Hepatic stellate cell (primary cell): Measurements from ENCODE around the gene USP37.
A peak's percentile ranks its signal among the peaks of the same experiment; 100 is the strongest.

Experiments
- DNase-seq: peaks from one replicate; pipeline ENCODE4 v3.0.0; 2011; ENCODE audit warnings: low spot score

USP37 gene

DNA sequence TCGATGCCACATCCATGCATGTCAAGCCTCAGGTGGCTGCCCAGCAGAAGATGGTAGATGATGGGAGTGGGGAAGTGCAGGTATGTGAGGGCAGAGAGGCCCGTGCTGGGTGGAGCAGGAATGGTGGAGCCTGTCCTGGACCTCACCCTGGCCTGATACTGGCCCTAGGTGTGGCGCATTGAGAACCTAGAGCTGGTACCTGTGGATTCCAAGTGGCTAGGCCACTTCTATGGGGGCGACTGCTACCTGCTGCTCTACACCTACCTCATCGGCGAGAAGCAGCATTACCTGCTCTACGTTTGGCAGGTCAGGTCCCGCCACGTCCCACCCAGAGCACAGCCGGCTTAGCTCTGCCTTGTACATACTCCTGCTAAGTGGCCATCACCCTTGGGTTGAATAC lies 136.3 kb downstream of the USP37 start:
- no peak for DNase-seq

DNA sequence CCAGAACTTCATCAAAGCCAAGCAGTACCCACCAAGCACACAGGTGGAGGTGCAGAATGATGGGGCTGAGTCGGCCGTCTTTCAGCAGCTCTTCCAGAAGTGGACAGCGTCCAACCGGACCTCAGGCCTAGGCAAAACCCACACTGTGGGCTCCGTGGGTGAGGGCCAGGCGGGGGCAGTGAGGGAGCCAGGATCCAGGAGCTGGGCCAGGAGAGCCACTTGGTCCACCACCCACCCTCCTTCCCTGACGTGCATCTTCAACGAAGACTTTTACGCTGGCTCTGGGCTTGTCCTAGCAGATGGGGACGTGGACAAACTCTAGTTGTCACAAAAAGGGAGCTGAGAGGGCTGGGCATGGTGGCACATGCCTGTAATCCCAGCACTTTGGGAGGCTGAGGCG lies 137.4 kb downstream of the USP37 start:
- DNase-seq: no peak

DNA sequence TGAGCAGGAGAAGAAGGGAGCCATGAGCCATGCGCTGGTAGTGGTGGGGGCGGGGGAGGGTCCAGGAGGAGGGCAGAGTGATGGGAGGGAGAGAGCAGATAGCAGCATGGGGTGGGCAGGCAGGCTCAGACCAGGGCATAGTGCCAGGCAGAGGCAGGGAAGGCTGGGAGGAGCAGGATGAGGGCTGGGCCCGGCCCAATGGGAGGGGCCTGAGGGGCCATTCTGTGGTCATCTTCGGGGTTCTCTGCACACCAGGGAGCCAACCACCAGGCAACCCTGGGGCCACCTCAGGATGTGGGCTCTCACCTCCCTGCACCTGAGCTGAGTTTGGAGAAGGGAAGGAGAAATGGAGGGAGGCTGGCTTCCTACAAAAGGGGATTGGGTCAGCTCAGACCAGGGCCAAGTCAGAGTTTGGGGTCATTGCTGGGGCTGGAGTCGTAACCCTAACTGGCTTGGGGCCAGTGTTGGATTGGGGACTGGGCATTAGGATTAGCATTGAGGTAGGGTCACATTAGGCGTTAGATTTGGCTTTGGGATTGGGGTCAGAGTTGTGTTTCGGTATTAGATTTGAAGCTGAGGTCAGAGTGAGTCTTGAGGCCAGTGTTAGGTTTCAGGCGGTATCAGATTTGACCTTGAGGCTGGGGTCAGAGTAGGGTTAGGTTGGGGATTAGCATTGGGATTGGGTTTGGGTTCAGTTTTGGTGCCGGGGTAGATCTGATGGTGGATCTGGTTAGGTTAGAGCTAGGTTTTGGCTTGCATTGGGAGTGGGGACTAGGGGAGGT lies 138.0 kb downstream of the USP37 start:
- no peak for DNase-seq

DNA sequence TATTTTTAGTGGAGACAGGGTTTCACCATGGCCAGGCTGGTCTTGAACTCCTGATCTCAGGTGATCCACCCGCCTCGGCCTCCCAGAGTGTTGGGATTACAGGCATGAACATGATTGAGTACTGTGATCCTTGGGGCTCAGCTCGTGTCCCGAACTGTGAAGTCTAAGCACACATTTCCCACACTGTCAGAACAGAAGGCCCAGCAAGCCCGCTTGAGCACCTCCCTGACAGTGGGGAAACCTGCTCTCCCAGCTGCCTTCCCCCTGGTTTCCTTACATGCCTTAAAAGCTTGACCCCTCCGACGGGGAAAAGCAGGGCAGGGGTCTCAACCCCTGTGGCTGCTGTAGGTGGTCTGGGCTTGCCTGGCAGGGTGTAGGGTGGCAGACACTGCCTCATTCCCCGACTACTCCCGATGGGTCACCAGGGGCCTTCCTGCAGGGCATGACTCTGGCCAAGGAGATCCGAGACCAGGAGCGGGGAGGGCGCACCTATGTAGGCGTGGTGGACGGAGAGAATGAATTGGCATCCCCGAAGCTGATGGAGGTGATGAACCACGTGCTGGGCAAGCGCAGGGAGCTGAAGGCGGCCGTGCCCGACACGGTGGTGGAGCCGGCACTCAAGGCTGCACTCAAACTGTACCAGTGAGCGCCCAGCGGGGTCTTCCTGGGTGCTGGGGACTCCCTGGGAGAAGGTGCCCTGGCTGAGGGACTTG lies 139.1 kb downstream of the USP37 start:
- DNase-seq: no peak

DNA sequence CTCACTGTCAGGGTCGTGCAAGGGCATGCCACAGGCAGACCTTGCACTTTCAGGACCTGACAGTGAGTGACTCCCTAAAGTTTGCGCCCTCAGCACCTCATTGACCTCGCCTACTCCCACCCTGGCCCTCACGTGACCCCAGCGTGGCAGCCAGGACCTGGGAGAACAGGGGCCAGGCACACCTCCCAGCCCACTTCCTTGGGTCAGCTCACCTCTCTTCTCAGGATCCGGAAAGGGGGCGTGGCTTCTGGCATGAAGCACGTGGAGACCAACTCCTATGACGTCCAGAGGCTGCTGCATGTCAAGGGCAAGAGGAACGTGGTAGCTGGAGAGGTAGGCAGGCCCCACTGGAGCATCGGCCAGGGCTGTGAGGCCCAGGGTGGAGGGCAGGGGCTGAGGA lies 140.4 kb downstream of the USP37 start:
- no peak for DNase-seq

DNA sequence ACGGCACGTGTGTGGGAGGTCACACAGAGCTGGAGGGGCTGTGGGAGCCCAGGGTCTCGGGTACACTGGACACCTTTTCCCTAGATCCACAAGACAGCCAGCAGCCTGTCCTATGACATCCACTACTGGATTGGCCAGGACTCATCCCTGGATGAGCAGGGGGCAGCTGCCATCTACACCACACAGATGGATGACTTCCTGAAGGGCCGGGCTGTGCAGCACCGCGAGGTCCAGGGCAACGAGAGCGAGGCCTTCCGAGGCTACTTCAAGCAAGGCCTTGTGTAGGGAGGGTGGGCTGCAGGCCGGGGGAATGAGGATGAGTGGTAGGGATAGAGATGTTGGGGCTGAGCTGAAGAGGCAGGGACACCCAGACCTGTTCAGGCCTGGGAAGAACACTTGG lies 142.6 kb downstream of the USP37 start:
- DNase-seq: no peak

DNA sequence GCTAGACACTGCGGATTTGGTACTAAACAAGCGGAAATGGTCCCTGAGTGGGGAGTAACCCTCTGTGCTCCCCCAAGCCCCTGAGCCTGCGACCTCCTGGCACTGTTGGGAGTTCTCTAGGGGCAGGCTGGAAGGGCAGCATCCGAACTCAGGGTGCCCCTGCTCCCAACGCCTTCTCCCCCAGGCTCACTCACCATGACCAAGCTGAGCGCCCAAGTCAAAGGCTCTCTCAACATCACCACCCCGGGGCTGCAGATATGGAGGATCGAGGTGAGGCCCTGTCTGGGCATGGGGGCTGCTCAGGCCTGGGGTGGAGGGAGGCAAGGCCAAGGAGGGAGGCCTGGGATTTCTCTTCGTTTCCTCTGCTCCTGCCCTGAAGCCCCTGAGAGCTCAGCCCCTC lies 144.6 kb downstream of the USP37 start:
- DNase-seq: no peak

DNA sequence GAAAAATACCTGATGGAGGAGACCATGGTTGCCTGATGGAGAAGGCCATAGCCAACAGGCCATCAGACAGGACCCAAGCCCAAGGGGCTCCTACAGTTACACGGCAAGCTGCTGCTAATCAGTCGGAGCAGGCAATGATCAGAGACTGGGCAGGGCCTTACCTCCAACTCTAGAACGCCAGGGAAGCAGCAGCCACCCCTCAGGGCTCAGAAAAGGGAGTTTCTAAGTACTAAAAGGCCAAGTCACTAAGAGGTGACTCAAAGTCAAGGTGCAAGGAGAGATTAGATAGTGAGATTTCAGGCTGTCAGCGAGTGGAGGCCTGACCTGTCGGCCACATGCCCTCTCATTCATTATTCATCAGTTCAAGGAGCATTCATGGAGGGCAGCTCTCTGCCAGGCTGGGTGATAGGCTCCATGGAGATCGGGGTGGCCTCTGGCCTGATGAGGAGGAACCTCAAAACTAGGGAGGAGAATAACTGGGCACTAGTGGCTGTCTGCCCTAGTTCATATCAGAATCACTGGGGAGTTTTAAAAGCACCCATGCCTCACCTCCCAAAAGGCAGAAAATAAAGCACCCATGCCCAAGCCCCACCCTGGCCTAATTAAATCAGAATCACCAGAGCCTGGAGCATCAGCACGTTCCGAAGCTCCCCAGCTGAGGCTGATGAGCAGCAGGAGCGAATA lies 145.6 kb downstream of the USP37 start:
- DNase-seq: no peak

DNA sequence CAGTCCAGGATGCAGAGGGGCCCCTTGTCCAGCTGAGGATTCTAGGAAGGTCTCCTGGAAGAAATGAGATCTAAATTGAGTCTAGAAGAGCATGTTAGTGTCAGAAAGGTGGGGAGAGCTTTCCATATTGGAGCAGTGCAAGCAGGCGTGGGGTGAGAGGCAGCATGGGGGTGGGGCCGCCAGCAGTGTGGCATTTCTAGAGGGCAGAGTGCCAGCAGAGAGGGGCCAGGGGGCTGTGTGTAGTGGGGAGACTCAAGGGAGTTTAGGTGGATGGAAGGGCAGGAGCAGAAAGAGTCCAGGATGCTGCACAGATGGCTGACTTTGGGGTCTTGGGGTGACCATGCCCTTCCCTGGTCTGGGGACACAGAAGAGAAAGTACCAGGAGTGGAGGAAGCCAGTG lies 147.1 kb downstream of the USP37 start:
- DNase-seq: no peak

DNA sequence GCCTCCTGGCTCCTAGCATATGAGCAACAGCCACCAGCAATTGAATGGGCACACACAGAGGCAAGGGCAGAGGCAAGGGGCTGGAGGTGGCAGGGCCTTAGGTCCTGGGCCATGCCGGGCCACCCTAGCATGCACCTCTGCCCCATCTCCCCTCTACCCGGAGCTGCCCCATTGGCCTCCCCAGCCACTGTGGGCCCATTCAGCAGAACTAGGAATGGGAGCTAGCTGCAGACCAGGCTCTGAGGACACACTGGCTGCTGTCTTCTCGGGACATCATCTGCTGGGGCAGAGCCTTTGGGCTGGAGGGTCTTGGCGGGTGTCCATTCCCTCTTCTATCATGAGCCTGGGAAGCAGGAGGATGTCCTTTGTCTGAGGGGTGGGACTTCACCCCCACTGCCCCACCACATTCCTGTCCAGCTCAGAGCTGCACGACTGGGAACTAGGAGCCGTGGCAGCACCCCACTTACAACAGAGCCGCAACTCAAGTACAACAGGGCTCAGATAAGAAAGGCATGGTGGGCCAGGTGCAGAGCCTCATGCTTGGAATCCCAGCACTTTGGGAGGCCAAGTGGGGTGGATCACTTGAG lies 148.4 kb downstream of the USP37 start:
- no peak for DNase-seq

DNA sequence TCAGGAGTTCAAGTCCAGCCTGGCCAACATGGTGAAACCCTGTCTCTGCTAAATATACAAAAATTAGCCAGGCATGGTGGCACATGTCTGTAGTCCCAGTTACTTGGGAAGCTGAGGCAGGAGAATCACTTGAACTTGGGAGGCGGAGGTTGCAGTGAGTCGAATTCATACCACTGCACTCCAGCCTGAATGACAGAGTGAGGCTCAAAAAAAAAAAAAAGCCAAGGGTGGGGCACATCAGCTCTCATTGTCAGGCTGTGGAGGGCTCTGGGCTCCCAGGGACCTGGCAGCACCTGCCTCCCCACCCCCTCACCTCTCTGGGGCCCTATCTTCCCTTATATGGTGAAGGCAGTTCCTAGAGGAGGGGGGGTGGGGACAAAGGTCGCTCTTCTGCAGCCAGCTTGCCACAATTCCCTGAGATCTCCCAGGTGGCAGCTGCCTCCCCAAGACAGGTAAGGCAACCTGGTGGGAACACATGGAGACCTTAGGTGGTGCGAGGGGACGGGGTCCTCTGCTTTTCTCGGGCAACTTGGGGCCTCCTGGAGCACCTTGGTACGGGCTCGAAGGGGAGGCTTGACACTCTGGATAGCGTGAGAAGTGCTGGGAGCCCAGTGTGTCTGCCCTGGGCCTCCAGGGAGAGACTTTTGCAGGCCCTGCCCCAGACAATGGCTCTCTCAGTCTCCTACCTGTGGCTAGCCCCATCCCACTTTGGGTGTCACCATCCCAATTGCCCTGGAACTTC lies 149.3 kb downstream of the USP37 start, which contains the start of gene VIL1:
VIL1 (plus strand) TSS at position 407 of the 742 bp plus-strand sequence. CDS start 4,656 bp downstream, outside the sequence.
- no peak for DNase-seq

DNA sequence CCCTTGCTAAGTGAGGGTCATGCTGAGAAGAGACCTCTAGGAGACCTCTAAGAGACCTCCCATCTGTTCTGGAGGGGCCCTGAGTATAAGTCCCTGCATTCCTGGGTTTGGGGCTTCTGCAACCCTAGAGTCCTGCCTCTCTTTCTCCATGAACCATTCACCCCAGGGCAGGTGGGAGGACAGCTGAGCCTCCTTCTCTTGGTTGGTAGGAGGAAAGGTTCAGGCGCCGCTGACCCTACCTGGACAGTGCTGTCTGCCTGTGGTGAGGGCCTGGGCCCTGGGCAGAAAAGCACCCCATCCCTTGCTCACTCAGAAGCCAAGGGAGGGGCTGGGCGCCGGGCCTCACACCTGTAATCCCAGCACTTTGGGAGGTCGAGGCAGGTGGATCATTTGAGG lies 149.8 kb downstream of the USP37 start:
- DNase-seq: no peak

DNA sequence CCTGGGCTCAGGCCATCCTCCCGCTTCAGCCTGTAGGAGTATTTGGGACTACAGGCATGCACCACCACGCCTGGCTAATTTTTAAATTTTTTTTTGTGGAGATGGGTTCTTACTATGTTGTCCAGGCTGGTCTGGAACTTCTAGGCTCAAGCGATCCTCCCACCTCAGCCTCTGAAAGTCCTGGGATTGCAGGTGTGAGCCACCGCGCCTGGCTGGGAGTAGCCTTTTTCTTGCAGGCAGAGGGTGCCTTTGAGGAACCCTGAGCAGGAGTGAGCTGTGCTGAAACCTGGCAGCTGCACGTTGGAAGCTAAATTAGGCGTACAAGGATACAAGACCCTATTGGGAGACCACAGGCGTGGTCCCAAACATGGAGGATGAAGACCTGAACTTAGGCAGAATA lies 160.4 kb downstream of the USP37 start:
- DNase-seq: no peak

DNA sequence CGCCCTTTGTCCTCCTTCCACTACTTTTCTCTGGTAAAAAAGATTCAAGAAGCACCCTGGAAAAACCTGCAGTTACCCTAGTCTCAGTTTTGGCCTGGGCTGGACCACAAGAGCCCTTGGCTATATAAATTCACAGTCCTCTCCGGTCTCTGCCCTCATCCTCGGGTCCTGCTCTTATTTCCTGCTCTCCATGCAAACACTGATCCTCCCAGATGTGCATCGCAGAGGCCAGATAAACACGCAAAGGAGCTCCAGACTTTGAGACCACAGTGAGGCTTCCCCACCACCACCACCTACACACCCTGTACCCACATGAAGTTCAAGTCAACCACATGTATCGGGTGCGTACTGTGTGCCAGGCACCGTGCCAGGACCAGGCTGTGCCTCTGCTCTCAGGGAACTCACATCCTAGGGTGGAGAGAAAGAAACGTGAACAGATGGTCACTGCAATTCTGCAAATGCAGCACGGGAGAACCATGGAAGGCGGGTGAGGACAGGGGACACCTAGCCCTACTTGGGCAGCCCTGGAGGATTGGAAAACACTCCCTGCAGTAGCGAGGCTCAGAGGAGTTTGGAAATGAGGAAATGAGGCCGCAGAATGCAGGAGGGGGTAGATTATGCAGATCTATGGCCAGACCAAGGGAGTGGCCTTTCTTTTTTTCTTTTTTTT lies 161.1 kb downstream of the USP37 start:
- DNase-seq: peak; percentile 37

DNA sequence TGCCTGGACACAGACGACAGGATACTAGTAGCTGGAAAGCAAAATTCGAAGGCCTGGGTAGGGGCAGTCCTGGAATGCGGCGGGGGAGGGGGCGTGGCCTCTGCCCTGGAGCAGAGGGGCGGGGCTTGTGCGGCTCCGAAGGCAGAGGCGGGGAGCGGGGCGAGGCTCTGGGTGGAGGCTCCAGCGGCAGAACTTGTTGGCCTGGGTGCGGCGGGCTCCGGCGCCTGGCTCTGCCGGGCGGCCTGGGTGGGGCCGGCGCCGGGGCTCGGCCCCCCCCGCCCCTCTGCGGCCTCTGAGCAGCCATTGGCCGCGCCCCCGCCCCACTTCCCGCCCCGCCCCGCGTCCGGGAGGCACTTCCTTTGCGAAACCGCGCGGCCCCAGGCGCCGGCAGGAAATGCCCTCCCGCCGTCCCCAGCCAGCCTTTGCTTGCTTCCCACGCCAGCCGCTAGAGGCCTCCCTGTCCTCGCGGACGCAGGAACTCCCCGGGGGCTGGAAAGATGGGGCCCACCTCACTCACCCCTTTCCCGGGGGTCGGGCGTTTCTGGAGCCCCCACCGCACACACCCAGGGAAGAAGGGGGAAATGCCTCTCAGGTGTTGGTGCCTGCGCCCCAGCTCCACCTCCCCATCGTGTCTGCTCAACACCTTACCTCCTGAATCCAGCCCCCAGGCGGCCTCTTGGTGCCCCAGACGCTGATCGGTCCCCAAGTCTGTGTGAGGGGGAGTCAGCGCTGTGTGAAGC lies 161.8 kb downstream of the USP37 start:
- DNase-seq: peak; percentile 93

DNA sequence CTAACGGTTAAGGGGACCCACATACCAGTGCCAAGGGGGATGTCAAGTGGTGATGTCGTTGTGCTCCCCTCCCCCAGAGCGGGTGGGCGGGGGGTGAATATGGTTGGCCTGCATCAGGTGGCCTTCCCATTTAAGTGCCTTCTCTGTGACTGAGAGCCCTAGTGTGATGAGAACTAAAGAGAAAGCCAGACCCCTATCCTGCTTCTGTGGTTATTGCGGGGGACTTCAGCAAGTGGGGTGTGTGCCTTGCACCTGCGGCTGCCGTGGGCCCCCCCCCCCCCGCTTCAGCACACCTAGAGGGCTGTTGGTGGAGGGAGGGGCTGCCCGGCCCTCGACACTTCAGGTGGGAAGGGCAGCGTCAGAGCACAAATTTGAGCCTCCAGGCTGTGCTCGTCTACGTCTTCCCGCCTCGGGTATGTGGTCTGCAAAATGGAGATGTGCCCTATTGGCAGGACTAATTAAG lies 162.4 kb downstream of the USP37 start:
- no peak for DNase-seq

DNA sequence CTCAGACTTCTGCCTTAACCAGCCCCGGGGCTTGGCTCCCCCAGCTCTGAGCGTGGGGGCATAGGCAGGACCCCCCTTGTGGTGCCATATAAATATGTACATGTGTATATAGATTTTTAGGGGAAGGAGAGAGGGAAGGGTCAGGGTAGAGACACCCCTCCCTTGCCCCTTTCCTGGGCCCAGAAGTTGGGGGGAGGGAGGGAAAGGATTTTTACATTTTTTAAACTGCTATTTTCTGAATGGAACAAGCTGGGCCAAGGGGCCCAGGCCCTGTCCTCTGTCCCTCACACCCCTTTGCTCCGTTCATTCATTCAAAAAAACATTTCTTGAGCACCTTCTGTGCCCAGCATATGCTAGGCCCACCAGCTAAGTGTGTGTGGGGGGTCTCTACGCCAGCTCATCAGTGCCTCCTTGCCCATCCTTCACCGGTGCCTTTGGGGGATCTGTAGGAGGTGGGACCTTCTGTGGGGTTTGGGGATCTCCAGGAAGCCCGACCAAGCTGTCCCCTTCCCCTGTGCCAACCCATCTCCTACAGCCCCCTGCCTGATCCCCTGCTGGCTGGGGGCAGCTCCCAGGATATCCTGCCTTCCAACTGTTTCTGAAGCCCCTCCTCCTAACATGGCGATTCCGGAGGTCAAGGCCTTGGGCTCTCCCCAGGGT lies 162.9 kb downstream of the USP37 start:
- no peak for DNase-seq

DNA sequence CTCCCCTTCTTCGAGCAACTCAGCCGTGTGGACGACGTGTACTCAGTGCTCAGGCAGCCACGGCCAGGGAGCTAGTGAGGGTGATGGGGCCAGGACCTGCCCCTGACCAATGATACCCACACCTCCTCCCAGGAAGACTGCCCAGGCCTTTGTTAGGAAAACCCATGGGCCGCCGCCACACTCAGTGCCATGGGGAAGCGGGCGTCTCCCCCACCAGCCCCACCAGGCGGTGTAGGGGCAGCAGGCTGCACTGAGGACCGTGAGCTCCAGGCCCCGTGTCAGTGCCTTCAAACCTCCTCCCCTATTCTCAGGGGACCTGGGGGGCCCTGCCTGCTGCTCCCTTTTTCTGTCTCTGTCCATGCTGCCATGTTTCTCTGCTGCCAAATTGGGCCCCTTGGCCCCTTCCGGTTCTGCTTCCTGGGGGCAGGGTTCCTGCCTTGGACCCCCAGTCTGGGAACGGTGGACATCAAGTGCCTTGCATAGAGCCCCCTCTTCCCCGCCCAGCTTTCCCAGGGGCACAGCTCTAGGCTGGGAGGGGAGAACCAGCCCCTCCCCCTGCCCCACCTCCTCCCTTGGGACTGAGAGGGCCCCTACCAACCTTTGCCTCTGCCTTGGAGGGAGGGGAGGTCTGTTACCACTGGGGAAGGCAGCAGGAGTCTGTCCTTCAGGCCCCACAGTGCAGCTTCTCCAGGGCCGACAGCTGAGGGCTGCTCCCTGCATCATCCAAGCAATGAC lies 163.6 kb downstream of the USP37 start:
- no peak for DNase-seq

DNA sequence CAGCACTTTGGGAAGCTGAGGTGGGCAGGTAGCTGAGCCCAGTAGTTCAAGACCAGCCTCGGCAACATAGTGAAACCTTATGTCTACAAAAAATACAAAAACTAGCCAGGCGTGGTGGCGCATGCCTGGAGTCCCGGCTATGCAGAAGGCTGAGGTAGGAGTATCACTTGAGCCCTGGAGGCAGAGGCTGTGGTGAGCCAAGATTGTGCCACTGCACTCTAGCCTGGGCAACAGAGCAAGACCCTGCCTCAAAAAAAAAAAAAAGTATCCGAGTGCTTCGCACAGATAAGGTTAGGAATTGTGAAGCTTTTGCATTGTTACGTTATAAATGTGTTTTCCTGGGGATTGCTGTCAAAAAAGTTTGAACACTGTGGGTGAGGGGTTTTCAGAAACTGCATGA lies 164.3 kb downstream of the USP37 start:
- DNase-seq: no peak
